ENCODE measurements around the gene CNIH3. TPM values are rescaled to one million over a fixed set of nuclear protein-coding genes. Genes with fewer than 3 reads are reported as not detected.

The CNIH3 gene
- total RNA-seq, 1 donor from 2014 or later: 2.5 TPM

GRCh38 chr1:224662870-224663269 is 46.8 kb downstream of the CNIH3 start:
- H3K36me3 ChIP-seq: no peaks in the 10 kb centered on the region
- H3K4me2 ChIP-seq: no peak overlapping the region
- H3K27me3 ChIP-seq: no peaks in the 10 kb centered on the region
- no peaks in the 10 kb centered on the region for H4K20me1 ChIP-seq (ENCODE audit: low read depth)
- H3K27ac Mint-ChIP-seq: no peak overlapping the region
- H3K9ac ChIP-seq: no peak overlapping the region
- no peaks in the 10 kb centered on the region for H3K9me3 Mint-ChIP-seq
- H3K36me3 Mint-ChIP-seq: no peaks in the 10 kb centered on the region
- peaks cover 6% of the 10 kb centered on the region for H3K4me1 Mint-ChIP-seq
- H3F3A ChIP-seq (ENCODE audit: low read depth): no peaks in the 10 kb centered on the region
- H3K4me3 Mint-ChIP-seq: no peak overlapping the region
- H3K27ac ChIP-seq: no peak overlapping the region
- H2AFZ ChIP-seq (replicated peaks): no peak overlapping the region
- TF ChIP-seq, protein P1, sequence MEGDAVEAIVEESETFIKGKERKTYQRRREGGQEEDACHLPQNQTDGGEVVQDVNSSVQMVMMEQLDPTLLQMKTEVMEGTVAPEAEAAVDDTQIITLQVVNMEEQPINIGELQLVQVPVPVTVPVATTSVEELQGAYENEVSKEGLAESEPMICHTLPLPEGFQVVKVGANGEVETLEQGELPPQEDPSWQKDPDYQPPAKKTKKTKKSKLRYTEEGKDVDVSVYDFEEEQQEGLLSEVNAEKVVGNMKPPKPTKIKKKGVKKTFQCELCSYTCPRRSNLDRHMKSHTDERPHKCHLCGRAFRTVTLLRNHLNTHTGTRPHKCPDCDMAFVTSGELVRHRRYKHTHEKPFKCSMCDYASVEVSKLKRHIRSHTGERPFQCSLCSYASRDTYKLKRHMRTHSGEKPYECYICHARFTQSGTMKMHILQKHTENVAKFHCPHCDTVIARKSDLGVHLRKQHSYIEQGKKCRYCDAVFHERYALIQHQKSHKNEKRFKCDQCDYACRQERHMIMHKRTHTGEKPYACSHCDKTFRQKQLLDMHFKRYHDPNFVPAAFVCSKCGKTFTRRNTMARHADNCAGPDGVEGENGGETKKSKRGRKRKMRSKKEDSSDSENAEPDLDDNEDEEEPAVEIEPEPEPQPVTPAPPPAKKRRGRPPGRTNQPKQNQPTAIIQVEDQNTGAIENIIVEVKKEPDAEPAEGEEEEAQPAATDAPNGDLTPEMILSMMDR (IDR thresholded peaks at IDR 0.05): no peak
- TF ChIP-seq EZH2phosphoT487 (IDR thresholded peaks at IDR 0.05) (no peak), EZH2 (IDR thresholded peaks at IDR 0.05) (no peak)
- no peaks in the 10 kb centered on the region for H3K4me1 ChIP-seq
- no peak overlapping the region for H3K4me3 ChIP-seq
- no peaks in the 10 kb centered on the region for H3K79me2 ChIP-seq (ENCODE audit: low read depth)
- peaks cover 2% of the 10 kb centered on the region for H3K27me3 Mint-ChIP-seq (ENCODE audit: insufficient read depth, low read depth)
- H3K9me3 ChIP-seq (ENCODE audit: low read depth): no peaks in the 10 kb centered on the region
- DNase-seq (ENCODE audit: low spot score): no peak

- no peak for DNase-seq (ENCODE audit: low spot score)
- H3K4me3 ChIP-seq: no peak overlapping the region
- H3K4me2 ChIP-seq: no peak overlapping the region
- no peaks in the 10 kb centered on the region for H3K9me3 ChIP-seq (ENCODE audit: low read depth)
- Mint-ChIP-seq H3K9me3 (no peaks in the 10 kb centered on the region), H3K36me3 (no peaks in the 10 kb centered on the region), H3K4me1 (peaks cover 6% of the 10 kb centered on the region), H3K27me3 (ENCODE audit: insufficient read depth, low read depth) (peaks cover 4% of the 10 kb centered on the region), H3K27ac (no peak overlapping the region), H3K4me3 (no peak overlapping the region)
- H2AFZ ChIP-seq (replicated peaks): no peak overlapping the region
- no peak overlapping the region for H3K27ac ChIP-seq
- H3K36me3 ChIP-seq: no peaks in the 10 kb centered on the region
- H4K20me1 ChIP-seq (ENCODE audit: low read depth): no peaks in the 10 kb centered on the region
- no peaks in the 10 kb centered on the region for H3K4me1 ChIP-seq
- no peaks in the 10 kb centered on the region for H3K27me3 ChIP-seq
- no peak for TF ChIP-seq EZH2 (IDR thresholded peaks at IDR 0.05)
- TF ChIP-seq EZH2phosphoT487 (IDR thresholded peaks at IDR 0.05): no peak
- TF ChIP-seq, protein P1 (IDR thresholded peaks at IDR 0.05): no peak
- H3K79me2 ChIP-seq (ENCODE audit: low read depth): no peaks in the 10 kb centered on the region
- H3F3A ChIP-seq (ENCODE audit: low read depth): no peaks in the 10 kb centered on the region
- H3K9ac ChIP-seq: no peak overlapping the region
Measured at GRCh38 chr1:224665016-224665415, 48.9 kb downstream of the CNIH3 start.

GRCh38 chr1:224666078-224666477 is 50.0 kb downstream of the CNIH3 start:
- peaks cover 6% of the 10 kb centered on the region for H3K27me3 Mint-ChIP-seq (ENCODE audit: insufficient read depth, low read depth)
- Histone ChIP-seq H3K4me3 (no peak overlapping the region), H3K4me1 (no peaks in the 10 kb centered on the region), H3K27me3 (no peaks in the 10 kb centered on the region), H4K20me1 (ENCODE audit: low read depth) (no peaks in the 10 kb centered on the region), H3K4me2 (no peak overlapping the region), H3K9ac (no peak overlapping the region), H3F3A (ENCODE audit: low read depth) (no peaks in the 10 kb centered on the region), H3K9me3 (ENCODE audit: low read depth) (no peaks in the 10 kb centered on the region), H3K79me2 (ENCODE audit: low read depth) (no peaks in the 10 kb centered on the region), H2AFZ (replicated peaks) (no peak overlapping the region), H3K27ac (no peak overlapping the region), H3K36me3 (no peaks in the 10 kb centered on the region)
- H3K36me3 Mint-ChIP-seq: no peaks in the 10 kb centered on the region
- no peak overlapping the region for H3K27ac Mint-ChIP-seq
- no peak for DNase-seq (ENCODE audit: low spot score)
- H3K9me3 Mint-ChIP-seq: no peaks in the 10 kb centered on the region
- peaks cover 6% of the 10 kb centered on the region for H3K4me1 Mint-ChIP-seq
- TF ChIP-seq EZH2 (IDR thresholded peaks at IDR 0.05) (no peak), EZH2phosphoT487 (IDR thresholded peaks at IDR 0.05) (no peak)
- TF ChIP-seq, protein P1 (IDR thresholded peaks at IDR 0.05): no peak
- no peak overlapping the region for H3K4me3 Mint-ChIP-seq
